ENCODE data around the gene PGBD5.

The PGBD5 gene

DNA sequence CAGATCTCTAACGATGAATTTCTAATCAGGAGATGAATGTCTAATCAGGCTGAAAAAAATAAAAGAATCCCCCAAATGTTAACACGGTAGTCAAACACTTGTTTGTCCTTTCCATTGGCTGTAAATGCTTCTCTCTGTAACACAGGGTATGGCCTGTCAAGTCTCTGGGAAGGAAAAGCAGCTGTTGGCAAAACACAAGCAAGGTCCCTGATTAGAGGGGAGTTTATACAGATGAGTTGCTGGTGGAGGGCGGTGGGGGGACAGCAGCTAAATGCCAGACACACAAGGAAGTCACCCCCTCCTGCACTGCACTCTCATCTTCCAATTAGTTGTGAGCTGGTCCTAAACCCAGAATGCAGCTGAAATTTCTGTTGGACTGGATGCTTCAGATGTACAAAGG lies 51.0 kb downstream of the PGBD5 start:
- DNase-seq = no peak

DNA sequence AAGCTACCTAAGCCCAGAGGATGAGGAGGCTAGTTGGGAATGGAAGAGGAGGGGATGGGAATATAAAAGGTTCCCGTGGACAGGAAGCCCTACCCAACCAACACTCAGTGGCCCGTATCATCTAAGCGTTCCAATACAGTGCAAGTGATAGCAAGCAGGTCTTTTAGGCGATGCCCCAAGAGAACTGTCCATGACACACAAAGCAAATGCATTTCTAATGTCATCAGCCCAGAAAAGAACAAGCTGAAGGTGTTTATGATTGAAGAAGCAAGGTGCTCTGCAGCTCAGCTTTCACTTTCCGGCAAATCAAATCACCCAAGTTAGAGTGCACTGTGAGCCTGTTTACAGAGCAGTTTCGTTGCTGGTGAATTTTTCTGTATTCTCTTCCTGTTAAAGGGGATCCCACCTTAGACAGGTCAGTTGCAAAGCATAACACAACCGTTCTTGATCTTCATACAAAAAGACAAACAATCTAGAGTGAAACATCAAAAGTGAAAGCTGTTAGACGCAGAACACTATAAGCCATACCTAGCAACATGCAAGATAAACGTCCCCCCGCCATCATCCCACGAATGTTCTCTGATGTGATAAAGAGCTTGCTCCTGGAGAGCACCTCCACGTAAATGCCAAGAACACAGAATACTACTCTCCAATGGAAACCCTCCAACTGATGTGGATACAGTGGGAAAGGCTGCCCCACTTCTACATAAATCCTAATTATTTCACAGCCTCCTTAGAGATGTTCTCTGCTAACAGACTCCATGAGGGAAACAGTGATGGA lies 54.0 kb downstream of the PGBD5 start:
- DNase-seq = no peak

DNA sequence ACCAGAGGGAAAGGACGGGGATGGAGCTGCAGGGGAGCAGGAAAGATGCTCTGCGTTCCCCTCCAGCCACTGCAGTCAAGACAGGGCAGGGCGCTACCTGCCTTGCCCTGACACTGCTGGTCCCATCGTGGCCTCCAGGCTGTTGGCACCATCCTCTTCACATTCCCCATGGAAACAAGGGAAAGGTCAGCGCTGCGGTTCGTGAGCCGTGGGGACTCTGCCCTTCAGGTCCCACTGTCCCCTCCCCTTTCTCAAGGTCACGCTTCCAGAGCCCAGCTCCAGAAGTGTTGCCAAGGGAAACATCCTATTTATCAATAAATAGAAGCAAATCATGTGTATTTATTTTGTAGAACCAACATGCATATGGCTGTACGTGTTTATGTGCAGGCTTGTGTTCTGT lies 56.0 kb downstream of the PGBD5 start:
- DNase-seq = no peak

DNA sequence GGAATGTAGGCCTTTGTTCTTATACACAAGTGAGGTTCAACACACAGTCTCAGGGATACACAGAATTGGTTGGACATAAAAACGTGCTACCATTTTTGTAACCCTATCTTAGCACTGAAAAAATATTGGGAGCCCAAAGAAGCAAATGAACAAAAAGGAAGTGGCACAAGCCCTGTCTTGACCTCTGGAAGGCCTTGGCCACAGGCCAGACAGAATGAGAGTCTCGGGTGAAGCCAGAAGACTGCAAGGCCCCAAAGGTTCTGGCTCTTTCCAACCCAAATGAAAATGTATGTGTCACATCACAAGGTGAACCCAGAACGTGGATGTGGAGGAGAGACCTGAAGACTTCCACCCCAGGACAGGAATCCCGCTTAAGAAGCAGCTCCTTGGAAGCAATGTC lies 57.3 kb downstream of the PGBD5 start:
- DNase-seq = no peak

DNA sequence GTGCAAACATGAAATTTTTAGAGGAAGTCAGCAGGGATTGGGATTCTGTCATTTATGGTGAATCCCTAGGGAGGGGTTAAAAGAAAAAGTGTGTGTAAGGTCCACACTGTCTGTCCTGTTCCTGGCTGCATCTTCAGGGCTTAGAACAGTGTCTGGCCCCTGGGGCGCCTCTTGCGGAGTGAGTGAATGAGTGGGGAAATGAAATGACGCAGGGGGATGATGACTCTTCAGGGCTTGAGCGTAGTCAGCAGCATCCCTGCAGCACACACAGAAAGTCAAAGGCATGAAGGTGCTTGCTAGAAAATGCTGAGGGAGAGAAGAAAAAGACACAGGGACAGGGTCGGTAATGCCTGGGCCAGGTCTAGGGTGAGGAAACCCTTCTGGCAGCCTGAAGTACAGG lies 57.8 kb downstream of the PGBD5 start:
- DNase-seq = no peak

DNA sequence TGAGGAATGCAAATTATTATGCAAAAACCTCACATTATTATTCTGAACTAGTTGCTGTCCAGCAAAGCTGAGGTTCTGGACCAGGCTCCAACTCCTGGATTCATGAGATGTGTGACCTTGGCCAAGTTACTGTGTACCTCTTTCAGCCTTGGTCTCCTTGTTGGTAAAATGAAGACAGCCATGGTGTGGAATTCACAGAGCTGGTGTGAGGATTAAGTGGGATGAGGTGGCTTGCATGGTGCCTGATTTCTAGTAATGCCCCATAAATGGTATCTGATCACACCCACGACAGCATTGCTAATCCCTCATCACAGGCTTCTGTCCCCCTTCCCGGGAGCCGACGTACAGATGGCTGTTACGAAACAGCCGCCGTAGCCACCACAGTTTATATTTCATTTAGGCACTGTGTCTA lies 59.6 kb downstream of the PGBD5 start:
- DNase-seq = no peak

DNA sequence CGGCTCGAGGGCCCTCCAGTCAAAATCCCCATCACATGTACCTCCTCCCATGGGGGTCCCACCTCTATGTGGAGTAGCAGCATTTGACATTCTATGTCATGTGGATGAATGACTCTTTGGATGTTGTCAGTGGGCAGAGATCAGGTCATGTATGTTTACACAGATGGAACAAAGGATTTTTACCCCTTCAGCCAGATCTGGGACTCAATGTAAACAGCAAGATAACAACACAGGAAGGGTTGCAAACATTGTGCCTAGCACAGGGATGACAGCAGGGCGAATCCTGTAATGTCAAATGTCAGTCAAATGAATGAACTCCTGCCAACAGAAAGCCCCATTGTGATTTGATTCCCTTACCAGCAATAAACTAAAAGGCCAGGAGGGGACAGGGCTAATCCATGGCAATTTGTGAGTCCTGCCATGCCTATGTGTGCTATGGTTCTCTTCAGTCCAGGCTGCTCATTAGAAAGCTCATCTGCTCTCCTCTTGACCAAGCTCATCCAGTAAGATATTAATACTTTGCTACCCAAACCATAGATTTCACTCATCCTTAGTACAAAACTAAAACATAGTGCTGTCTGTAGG lies 60.3 kb downstream of the PGBD5 start:
- DNase-seq = no peak

DNA sequence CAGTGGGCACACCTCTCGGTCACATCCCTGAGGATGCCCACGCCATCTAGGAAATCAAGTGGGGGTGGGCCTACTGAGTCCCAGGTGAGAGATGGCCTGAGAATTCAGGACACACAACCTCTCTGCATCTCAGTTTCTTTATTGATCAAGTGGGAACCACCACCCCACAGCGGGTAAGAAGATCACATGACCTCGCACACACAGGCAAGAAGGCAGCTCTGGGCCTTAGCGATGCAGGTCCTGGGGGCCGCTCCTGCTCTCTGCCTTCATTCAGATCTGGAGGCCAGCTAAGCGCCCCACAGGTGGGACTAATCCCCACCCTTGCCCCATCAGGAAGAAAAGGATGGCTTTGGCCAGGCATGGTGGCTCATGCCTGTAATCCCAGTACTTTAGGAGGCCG lies 63.2 kb downstream of the PGBD5 start:
- DNase-seq = no peak

DNA sequence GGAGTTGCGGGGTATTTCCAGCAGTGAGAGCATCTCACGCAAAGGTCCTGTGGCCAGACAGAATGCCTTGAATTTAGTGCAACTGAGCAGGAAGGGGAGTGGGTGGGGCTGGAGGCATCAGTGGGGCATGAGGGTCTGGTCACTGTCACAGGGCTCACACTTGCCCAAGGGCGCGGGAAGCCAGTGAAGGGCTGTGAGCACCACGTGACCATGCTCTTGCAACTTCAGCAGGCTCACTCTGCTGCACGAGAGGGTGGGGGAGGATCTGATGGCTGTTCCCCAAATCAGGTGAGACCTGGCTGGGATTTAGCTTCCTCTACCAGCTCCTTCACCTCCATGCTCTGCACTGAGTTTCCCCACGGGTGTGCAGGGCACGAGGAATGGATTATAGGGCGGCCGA lies 64.2 kb downstream of the PGBD5 start:
- no peak for DNase-seq

DNA sequence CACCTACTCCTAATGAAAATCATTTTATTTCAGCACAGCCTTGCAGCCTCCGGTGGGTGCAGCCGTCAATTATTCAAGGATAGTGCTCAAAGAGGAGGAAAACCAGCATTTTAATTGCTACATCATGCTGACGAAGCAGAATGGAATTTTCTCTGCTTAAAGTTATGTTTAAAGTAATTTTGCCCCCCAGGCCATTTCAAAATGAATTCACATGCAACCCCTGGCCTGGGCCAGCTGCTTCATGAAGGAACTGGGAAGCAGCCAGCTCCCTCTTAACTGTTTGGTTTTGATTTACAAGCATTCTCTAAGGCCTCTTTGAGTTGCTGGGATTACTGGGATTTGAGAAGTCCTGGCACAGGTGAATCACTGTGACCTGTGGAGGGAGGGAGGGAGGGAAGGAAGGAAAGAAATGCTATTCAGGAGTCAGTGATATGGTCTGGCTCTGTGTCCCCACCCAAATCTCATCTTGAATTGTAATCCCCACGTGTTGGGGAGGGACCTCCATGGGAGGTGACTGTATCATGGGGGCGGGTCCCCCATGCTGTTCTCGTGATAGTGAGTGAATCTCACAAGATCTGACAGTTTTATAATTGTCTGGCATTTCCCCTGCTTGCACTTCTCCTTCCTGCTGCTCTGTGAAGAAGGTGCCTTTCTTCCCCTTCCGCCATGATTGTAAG lies 66.0 kb downstream of the PGBD5 start:
- DNase-seq = peak; percentile 6

DNA sequence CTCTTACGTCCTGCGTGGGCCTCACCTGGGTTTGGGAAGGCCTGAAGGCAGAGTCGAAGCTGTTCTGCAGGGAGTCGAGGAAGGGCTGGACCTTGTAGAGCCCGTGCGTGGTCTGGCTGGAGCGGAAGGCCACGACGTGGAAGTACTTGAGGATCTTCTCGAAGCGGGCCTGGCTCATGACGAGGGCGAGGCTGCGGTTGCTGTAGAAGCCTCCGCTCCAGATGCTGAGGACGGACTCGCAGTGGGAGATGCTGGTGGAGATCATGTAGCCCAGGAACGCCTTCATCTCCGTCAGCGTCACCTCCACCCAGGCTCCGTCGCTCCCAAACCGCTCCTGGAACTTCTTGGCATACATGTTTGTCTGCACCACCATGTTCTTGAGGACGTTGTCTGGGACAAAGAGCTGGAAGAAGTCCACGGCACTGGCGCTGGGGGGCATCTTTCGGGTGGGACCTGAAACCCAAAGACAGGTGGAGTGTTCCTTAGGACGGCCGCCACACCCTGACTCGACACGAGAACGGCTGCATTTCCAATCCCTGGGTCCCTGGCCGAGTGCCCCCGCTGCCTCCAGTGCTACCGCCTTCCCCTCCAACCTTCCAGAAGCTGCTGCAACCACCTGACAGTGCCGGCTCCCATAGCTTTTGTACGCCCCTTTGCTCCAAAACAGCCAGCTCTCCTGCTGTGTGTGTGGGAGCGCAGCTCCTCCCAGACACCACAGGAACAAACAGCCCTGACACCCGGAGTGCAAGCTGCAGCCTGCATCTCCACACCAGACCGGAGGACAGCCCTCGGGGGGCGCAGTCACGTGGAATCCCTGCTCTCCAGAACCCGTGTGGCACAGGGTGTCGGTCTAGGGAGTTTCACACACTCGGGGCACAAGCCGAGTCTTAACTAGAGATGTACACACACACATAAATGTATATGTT lies 69.0 kb downstream of the PGBD5 start:
- no peak for DNase-seq

DNA sequence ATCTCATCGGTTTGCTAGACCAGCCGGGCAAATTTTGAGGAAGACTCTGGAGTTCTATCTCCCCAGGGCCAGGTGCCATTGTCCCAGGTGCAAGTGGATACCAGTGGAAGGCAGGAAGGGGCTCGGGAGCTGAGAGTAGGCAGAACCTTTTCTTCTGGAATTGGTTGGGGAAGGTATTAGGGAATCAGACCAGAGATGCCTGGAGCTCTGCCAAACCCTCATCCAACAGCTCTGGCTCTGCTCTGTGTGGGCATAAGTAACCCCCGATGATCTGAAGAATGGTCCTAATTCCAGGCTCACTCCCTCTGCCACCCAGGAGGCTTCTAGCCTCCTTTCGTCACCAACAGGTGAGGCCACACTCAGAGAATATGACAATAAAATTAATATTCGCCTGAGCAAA lies 69.9 kb downstream of the PGBD5 start:
- DNase-seq = no peak

DNA sequence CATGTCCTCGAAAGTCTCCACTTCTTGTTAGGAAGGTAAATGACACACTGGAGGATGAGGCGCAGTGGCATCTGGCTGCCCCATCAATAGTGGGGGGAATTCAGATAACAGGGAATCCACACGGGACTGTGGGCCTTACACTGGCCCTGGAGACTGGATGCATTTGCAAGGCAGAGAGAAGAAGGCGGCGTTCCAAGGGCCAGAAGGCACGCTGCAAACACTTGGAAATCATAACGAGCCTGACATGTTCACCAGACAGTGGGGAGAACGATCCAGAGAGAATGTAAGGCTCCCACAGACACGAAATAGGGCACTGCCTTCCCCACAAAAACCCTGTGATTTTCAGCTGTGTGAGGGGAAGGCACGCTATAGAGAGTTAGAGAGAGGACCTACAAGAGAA lies 70.5 kb downstream of the PGBD5 start:
- no peak for DNase-seq

DNA sequence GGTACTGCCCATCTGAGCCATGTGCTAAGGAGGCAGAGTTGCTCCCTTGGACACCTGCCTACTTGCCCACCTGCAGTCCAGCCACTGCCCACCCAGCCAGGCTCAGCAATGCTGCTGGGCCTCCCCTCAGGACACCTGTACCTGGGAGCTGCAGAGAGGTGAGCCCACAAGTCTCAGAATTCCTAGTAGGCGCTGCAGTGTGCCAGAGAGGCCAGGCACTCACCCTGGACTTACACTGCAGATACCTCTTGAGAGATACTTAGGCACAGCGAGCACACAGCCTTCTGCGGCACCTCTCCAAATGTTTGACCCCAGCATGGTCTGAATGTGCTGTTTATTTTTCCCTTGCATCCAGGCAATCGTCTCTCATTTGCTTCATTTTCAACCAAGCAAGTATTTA lies 71.0 kb downstream of the PGBD5 start:
- no peak for DNase-seq

DNA sequence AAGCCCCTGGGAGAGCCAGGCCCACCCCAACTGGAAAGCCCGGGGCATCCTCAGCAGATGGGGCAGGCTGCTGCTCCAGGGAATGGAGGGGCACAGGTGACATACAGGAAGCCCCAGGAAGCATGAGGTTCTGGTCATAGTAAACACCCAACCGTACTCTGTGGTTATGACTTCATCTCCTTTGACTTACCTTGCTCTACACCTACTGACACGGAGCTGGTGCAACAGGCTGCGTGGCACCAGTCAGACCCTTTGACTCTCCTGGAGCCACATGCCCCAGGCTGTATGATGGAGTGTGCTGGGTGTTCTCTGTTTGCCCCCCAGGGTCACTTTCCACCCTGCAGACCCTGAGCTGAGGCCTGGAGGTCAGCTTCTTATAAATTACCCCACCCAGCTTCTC lies 72.1 kb downstream of the PGBD5 start:
- no peak for DNase-seq

DNA sequence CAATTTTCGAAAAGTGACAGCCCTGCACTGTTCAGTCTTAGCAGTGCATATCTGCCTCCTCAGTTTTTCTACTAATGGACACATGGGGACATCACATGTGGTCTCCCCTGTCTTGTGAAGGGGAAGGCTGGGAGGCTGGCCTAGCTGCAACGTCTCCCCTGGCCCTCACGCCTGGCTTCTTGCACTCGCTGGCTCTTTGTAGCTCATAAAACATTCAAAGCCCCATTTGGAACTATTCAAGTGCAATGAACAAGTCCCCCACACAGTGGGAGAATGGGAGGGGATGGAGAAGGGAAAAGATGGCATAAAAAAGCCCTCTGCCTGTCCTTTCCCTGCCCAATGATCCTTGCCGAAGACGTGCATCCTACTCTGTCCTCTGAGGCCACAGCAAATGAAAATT lies 73.6 kb downstream of the PGBD5 start:
- DNase-seq = no peak

DNA sequence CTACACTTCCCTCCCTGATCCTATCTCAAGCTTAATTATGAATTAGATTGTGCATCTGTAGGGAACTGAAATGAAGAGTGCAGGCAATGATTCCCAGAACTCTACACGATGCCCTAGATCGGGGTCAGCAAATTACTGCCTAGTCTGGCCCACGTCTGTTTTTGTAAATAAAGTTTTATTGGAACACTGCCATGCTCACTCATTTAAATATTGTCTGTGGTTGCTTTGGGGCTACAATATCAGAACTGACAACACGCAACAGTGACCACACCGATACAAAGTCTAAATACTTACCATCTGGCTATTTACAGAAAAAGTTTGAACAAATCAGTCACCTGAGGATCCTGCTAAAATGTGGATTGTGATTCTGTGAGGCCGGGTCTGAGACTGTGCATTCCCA lies 74.1 kb downstream of the PGBD5 start:
- no peak for DNase-seq

DNA sequence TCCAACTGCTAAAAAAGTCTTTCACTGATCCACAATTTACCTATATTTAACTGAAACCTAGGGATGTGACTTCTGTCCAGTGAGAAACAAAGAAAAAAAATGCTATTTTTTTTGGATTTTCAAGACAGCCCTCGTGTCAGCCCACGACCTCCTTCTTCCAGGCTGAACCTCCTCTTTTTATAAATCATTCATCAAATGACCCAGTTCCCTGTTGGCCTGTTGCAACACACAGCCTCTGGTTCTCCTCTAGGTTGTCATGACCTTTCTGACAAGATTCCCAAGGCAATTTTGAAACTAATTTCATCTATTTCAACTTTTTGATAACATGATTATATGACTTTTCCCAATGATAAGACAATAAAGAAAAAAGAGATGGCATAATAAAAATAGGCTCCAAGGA lies 74.6 kb downstream of the PGBD5 start:
- DNase-seq = no peak

DNA sequence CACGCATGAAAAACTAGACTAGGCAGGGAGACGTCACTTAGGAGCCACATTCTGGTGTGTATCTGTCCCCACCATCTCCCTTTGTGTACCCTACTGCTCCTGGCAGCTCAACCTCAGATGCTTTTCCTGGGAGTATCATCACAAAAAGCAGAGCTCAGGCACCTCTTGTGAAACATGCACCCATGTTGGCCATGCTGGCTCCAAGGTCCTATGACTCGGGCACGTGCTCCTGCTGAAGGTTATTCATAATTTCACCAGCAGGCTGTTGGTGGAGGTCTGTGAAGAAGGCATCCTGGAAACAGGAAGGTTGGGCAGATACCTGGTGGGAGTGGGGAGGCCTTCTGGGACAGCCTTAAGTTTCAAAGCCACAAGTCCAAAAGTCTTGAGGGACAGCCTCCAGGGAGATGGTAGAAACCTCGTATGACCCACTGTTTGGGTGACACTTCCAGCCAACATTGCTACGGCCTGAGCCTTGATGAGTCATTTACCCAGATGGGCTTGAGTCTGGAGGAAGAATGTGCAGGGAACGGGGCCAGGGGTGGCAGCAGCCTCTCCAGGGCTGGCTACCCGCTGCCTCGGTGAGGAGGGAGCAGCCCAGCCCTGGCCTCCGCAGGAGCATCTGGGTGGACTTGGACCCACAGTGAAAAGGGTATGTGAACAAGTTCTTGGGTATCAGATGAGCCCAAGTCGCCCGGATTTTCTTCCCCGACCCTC lies 75.8 kb downstream of the PGBD5 start:
- no peak for DNase-seq

DNA sequence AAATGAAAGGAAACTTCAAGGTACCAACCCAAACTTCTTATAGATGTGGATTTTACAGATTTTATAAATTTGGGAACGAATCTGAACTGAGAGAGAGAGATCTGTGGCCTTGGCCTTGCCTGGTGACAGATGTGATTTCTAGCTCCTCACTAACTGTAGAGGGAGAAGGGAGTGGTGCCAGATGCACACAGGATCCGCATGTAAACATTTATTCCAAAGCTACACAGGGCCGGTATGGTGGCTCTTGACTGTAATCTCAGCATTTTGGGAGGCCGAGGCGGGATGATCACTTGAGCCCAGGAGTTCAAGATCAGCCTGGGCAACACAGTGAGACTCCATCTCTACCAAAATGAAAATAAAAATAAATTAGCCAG lies 77.1 kb downstream of the PGBD5 start:
- DNase-seq = no peak

DNA sequence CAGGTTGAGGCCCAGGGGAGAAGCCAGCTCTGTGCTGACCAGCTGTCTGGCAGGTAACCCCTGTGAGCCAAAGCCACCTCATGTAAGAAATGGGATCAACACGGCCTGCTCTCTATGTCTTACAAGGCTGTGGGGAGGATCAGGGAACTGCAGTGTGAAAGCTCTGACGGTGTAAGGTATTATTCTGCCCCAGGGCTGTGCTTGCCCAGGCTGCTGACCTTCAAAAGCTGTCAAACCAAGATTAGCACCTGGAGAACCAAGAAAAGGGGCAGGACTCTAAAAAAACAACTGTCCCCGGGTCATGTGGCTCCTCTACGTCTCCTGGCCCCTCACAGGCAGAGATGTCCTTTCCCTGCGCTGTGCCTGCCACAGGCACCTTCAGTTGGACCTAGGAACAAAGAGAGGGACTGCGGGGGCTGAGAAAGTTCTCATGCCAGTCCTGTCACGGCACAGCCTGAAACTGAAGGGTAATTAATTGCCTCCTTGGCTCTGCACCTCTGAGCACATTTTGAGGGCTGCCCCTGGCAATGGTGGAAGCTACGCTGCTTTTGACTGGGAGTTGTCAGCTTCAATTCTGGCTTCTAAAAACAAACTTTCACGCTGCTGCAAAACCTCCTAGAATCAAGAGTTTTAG lies 77.6 kb downstream of the PGBD5 start:
- no peak for DNase-seq

DNA sequence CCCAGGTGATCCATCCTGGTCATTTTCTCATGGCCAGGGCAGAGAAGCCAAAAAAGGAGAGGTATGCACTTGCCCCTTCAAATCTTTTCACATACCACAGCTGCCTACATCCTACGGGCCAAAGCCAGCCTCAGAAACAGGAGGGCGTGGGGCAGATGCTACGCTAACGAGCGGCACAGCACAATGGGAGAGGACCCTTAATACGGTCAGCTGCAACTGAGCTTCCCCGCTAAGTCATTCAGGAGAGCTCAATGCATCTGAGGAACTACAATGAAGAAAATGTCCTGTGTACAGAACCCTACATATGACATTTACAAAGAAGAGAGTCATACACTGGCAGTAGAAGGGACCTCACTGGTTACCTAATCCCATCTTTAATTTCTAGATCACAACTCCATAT lies 78.2 kb downstream of the PGBD5 start:
- DNase-seq = no peak

Data from NCI-H226 (cell line).